Activated T-helper 1 cell treated with anti-CD3 and anti-CD28 coated beads, Interleukin-2, amount 50 U/mL, for 16 hours (primary cell): Measurements from ENCODE around the gene GCHFR.

Experiments used
- DNase-seq, 2 donors: peaks; one replicate each; pipeline ENCODE4 v3.0.0-alpha.2; 2020; ENCODE audit warnings: low read depth in 1 of 2, low spot score in 1 of 2

Gene GCHFR

GRCh38 chr15:40775740-40776536 lies 12.1 kb downstream of the GCHFR start:
- no peak for DNase-seq

GRCh38 chr15:40776537-40777141 lies 12.8 kb downstream of the GCHFR start:
- no peak for DNase-seq

GRCh38 chr15:40782609-40783227 lies 18.9 kb downstream of the GCHFR start:
- peak; percentile 66 to 70 for DNase-seq

GRCh38 chr15:40785164-40785563 lies 21.3 kb downstream of the GCHFR start:
- DNase-seq = no peak

- no peak for DNase-seq
Measured at GRCh38 chr15:40785814-40786213, 21.9 kb downstream of the GCHFR start.

- DNase-seq = peak in 1 of 2 donors; percentile 27
Measured at GRCh38 chr15:40787344-40787841, 23.5 kb downstream of the GCHFR start.

GRCh38 chr15:40787991-40788390 lies 24.1 kb downstream of the GCHFR start:
- DNase-seq = no peak

- DNase-seq = no peak
Measured at GRCh38 chr15:40789119-40789518, 25.3 kb downstream of the GCHFR start.

- DNase-seq = no peak
Measured at GRCh38 chr15:40789999-40790398, 26.1 kb downstream of the GCHFR start.

- no peak for DNase-seq
Measured at GRCh38 chr15:40790718-40791117, 26.9 kb downstream of the GCHFR start.

GRCh38 chr15:40792394-40792793 lies 28.5 kb downstream of the GCHFR start:
- DNase-seq = no peak

- DNase-seq = no peak
Measured at GRCh38 chr15:40793216-40793989, 29.5 kb downstream of the GCHFR start.

- DNase-seq = no peak
Measured at GRCh38 chr15:40796041-40796440, 32.2 kb downstream of the GCHFR start.

- DNase-seq = no peak
Measured at GRCh38 chr15:40796512-40796911, 32.6 kb downstream of the GCHFR start.

- DNase-seq = no peak
Measured at GRCh38 chr15:40799523-40799922, 35.7 kb downstream of the GCHFR start.

- DNase-seq = no peak
Measured at GRCh38 chr15:40803076-40803475, 39.2 kb downstream of the GCHFR start.

GRCh38 chr15:40803688-40804087 lies 39.8 kb downstream of the GCHFR start:
- no peak for DNase-seq

GRCh38 chr15:40806672-40807027 lies 42.8 kb downstream of the GCHFR start:
- DNase-seq = no peak

GRCh38 chr15:40807028-40807887 lies 43.4 kb downstream of the GCHFR start, which contains the start of the genes DNAJC17 and ZFYVE19:
DNAJC17 (minus strand) TSS chr15:40807473; CDS start chr15:40807446, 27 bp downstream.
ZFYVE19 (plus strand) TSS chr15:40807089; CDS start chr15:40807590, 501 bp downstream.
- DNase-seq = peak; percentile 87 to 88

GRCh38 chr15:40807888-40808461 lies 44.1 kb downstream of the GCHFR start:
- no peak for DNase-seq
